Measurements from ENCODE around the gene CCDC66. TPM values are rescaled to one million over a fixed set of nuclear protein-coding genes. Genes with fewer than 3 reads are reported as not detected.

CCDC66 gene
- total RNA-seq, 2 donors from 2014 or later = 29.0 to 34.7 TPM

GRCh38 chr3:56630966-56631365 lies 74.0 kb downstream of the CCDC66 start:
- Mint-ChIP-seq H3K4me3 (no peak overlapping the region), H3K27ac (no peak overlapping the region), H3K27me3 (ENCODE audit: low read depth) (no peaks in the 10 kb centered on the region), H3K9me3 (no peaks in the 10 kb centered on the region), H3K36me3 (ENCODE audit: insufficient read depth in 2 of 2) (peaks cover 0 to 23% of the 10 kb centered on the region in 2 donors), H3K4me1 (ENCODE audit: low read depth) (no peaks in the 10 kb centered on the region)
- DNase-seq (no peak), ATAC-seq (replicated peaks in 1 of 2) (no peak)

DNA sequence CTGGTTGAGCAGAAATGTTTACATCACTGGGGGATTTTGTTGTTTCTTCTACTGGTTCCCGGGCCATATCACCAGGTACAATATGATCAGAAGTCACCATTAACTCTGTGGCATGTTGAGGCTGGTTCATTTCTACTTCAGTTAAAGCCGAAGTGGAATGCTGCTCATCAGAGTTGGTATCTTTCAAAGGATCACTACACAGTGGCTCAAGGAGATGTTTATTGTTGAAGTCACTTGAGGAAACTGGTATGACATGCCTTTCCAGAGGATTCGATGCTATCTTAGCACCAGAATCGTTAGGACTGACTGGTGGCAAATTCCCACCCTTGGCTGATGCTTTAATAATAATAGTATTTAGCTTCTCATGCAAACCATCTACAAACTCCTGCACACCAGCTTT lies 76.2 kb downstream of the CCDC66 start:
- Mint-ChIP-seq H3K27me3 (ENCODE audit: low read depth) (no peaks in the 10 kb centered on the region), H3K4me3 (no peak overlapping the region), H3K4me1 (ENCODE audit: low read depth) (no peaks in the 10 kb centered on the region), H3K36me3 (ENCODE audit: insufficient read depth in 2 of 2) (peaks cover 4 to 24% of the 10 kb centered on the region in 2 donors), H3K9me3 (no peaks in the 10 kb centered on the region), H3K27ac (peak overlapping the region; percentile 89)
- DNase-seq (no peak), ATAC-seq (replicated peaks in 1 of 2) (no peak)

DNA sequence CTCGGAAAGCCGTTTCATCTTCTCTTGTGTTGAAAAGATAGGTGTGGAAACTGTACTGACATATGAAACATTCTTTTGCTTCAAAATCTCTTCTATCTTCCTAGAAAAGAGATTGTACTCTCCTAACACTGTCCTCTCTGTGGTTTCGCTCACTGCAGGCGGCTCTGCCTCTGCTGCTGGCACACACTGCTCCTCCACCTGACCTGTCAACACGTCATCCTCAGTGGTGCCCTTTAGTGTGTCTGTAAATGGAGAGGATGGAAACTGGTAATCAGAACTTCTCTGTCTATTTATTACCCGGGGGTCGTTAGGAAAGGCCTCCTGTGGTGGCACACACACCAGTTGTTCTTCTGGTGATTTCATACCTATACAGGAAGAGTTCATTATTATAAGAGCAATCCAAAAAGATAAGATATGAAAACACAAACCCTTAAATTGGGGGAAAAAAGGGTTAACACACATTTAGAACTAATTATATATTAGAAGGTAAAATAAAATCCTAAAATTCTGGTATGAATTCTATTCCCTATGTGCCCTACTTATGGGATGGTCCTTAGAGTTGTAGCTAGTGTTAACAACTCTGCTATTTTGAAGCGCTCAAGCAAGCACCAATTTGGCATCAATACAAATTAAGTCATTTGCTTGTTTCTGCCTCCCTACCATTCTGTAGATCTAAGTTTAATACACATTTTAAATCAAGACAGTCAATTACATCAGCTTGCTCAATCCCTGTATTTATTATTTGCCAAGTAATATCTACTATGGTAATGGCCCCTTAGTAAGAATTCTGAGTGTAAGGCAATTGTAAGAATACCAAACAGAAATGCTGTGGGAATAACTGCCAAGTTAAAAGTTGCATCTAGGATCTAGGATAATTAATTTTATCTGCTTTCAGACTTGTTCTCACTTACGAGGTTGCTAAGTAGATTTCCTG lies 76.9 kb downstream of the CCDC66 start:
- H3K4me1 Mint-ChIP-seq (ENCODE audit: low read depth) = no peaks in the 10 kb centered on the region
- no peak overlapping the region for H3K27ac Mint-ChIP-seq
- no peak overlapping the region for H3K4me3 Mint-ChIP-seq
- H3K36me3 Mint-ChIP-seq (ENCODE audit: insufficient read depth in 2 of 2) = peaks cover 7 to 21% of the 10 kb centered on the region in 2 donors
- no peak for DNase-seq
- H3K9me3 Mint-ChIP-seq = no peaks in the 10 kb centered on the region
- no peaks in the 10 kb centered on the region for H3K27me3 Mint-ChIP-seq (ENCODE audit: low read depth)
- ATAC-seq (replicated peaks in 1 of 2) = no peak

GRCh38 chr3:56645407-56645806 lies 88.4 kb downstream of the CCDC66 start:
- H3K36me3 Mint-ChIP-seq (ENCODE audit: insufficient read depth in 2 of 2) = peaks cover 4 to 25% of the 10 kb centered on the region in 2 donors
- H3K4me1 Mint-ChIP-seq (ENCODE audit: low read depth) = peaks cover 8% of the 10 kb centered on the region
- DNase-seq (no peak), ATAC-seq (replicated peaks in 1 of 2) (no peak)
- no peaks in the 10 kb centered on the region for H3K27me3 Mint-ChIP-seq (ENCODE audit: low read depth)
- H3K4me3 Mint-ChIP-seq = no peak overlapping the region
- no peaks in the 10 kb centered on the region for H3K9me3 Mint-ChIP-seq
- H3K27ac Mint-ChIP-seq = no peak overlapping the region

DNA sequence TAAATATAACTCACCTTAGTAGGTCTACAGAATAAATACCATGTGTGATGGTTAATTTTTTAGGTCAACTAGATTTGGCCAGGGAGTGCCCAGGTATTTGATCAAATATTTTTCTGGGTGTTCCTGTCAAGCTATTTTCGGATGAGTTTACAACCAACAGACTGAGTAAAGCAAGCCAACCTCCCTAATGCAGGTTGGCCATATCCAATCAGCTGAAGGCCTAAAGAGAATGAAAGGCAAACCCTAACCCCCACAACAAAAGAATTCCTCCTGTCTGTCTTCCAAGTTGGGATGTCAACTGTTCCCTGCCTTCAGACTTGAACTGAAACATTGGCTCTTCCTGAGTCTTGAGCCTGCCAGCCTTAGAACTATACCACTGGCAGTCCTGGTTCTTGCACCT lies 97.5 kb downstream of the CCDC66 start:
- no peak for ATAC-seq (replicated peaks in 1 of 2)
- H3K4me3 Mint-ChIP-seq = no peak overlapping the region

GRCh38 chr3:56655709-56656108 lies 98.7 kb downstream of the CCDC66 start:
- Mint-ChIP-seq H3K27me3 (ENCODE audit: low read depth) (no peaks in the 10 kb centered on the region), H3K9me3 (no peaks in the 10 kb centered on the region), H3K27ac (peak overlapping the region; percentile 67), H3K36me3 (ENCODE audit: insufficient read depth in 2 of 2) (peaks cover 18 to 64% of the 10 kb centered on the region in 2 donors), H3K4me3 (no peak overlapping the region), H3K4me1 (ENCODE audit: low read depth) (peaks cover 26% of the 10 kb centered on the region)
- no peak for ATAC-seq (replicated peaks in 1 of 2)
- no peak for DNase-seq

More for the DNA sequence above, 97.5 kb downstream of the CCDC66 start:
- peaks cover 15 to 56% of the 10 kb centered on the region in 2 donors for H3K36me3 Mint-ChIP-seq (ENCODE audit: insufficient read depth in 2 of 2)
- DNase-seq = no peak
- H3K27ac Mint-ChIP-seq = no peak overlapping the region
- H3K27me3 Mint-ChIP-seq (ENCODE audit: low read depth) = no peaks in the 10 kb centered on the region
- no peaks in the 10 kb centered on the region for H3K9me3 Mint-ChIP-seq
- peaks cover 21% of the 10 kb centered on the region for H3K4me1 Mint-ChIP-seq (ENCODE audit: low read depth)

GRCh38 chr3:56664823-56665222 lies 107.8 kb downstream of the CCDC66 start:
- H3K36me3 Mint-ChIP-seq (ENCODE audit: insufficient read depth in 2 of 2) = peaks cover 16 to 45% of the 10 kb centered on the region in 2 donors

GRCh38 chr3:56667973-56668579 lies 111.1 kb downstream of the CCDC66 start:
- Mint-ChIP-seq H3K4me3 (no peak overlapping the region), H3K27ac (peak overlapping the region; percentile 57), H3K36me3 (ENCODE audit: insufficient read depth in 2 of 2) (peaks cover 22 to 54% of the 10 kb centered on the region in 2 donors), H3K27me3 (ENCODE audit: low read depth) (no peaks in the 10 kb centered on the region), H3K9me3 (no peaks in the 10 kb centered on the region), H3K4me1 (ENCODE audit: low read depth) (peaks cover 16% of the 10 kb centered on the region)
- ATAC-seq (replicated peaks in 1 of 2) = peak in 1 of 2 donors; percentile 45
- no peak for DNase-seq

More at GRCh38 chr3:56664823-56665222, 107.8 kb downstream of the CCDC66 start:
- H3K27ac Mint-ChIP-seq = peak overlapping the region; percentile 15
- DNase-seq (no peak), ATAC-seq (replicated peaks in 1 of 2) (no peak)
- H3K9me3 Mint-ChIP-seq = no peaks in the 10 kb centered on the region
- H3K27me3 Mint-ChIP-seq (ENCODE audit: low read depth) = no peaks in the 10 kb centered on the region
- no peak overlapping the region for H3K4me3 Mint-ChIP-seq
- peaks cover 13% of the 10 kb centered on the region for H3K4me1 Mint-ChIP-seq (ENCODE audit: low read depth)

Other genes starting within 250 kb of the CCDC66 start
- under 1 TPM; 0.19 to 0.35 TPM for gene ERC2, start 88.7 kb upstream of the CCDC66 start, total RNA-seq
- gene TASOR, start 126.1 kb downstream of the CCDC66 start, total RNA-seq = 10 to 100 TPM; 82.6 to 91.8 TPM
- 10 to 100 TPM; 21.1 to 43.6 TPM for gene ARHGEF3, start 244.8 kb downstream of the CCDC66 start, total RNA-seq

Data from activated T-cell treated with anti-CD3 and anti-CD28 coated beads, Interleukin-2, amount 50 U/mL, for 72 hours (primary cell).